GM18511 (cell line): ENCODE results near the gene ZNF280C.
A peak's percentile ranks its signal among the peaks of the same experiment; 100 is the strongest.
"Not testable (repeated sequence)": the region's sequence is repeated elsewhere in the genome, so short reads cannot be mapped to it uniquely, and the experiment has no call there.

Source experiments
- ATAC-seq: cut with Tn5 transposase; IDR thresholded peaks from one replicate; pipeline ENCODE4 v1.9.1; 2021; ENCODE audit warnings: mild to moderate bottlenecking, moderate library complexity; ENCODE audit not compliant: unreplicated experiment

Gene ZNF280C, protein sequence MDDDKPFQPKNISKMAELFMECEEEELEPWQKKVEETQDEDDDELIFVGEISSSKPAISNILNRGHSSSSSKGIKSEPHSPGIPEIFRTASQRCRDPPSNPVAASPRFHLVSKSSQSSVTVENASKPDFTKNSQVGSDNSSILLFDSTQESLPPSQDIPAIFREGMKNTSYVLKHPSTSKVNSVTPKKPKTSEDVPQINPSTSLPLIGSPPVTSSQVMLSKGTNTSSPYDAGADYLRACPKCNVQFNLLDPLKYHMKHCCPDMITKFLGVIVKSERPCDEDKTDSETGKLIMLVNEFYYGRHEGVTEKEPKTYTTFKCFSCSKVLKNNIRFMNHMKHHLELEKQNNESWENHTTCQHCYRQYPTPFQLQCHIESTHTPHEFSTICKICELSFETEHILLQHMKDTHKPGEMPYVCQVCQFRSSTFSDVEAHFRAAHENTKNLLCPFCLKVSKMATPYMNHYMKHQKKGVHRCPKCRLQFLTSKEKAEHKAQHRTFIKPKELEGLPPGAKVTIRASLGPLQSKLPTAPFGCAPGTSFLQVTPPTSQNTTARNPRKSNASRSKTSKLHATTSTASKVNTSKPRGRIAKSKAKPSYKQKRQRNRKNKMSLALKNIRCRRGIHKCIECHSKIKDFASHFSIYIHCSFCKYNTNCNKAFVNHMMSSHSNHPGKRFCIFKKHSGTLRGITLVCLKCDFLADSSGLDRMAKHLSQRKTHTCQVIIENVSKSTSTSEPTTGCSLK

DNA sequence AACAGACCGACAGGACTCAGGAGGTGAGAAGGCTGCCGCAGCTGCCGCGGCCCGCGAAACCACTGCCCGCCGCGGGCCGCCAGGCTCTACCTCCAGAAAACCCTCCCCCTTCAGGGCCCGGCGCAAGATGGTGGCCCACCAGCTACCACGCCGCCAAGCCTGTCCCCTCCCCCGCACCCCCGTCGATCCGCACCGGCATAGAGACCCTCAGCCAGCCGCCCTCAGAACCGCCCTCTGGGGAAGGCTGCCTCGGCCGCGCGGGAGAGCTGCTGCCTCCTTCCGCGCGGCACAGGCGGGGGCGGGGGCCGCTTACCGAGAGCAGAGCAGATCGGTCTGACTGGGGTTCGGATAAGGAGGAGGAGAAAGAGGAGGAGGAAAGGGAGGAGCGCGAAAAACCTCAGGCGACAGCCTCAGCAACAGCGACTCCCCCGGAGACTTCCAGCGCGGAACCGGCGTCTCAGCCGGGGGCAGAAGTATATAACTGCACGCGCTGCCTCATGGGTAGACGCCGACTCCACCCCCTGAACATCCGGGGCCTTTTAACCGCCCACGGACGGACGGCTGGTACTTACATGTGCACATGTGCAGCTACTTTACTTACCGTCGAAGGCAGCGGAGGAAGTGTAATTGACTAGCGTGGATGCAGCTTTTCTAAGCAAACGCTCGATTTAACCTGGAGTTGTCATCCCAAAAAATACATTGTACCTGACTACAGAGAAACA, at the start of gene ZNF280C:
Gene ZNF280C, minus strand, starts transcription at position 451 of the 722 bp plus-strand sequence. CDS start 8,450 bp downstream, outside the sequence.
- peak; percentile 92 for ATAC-seq

DNA sequence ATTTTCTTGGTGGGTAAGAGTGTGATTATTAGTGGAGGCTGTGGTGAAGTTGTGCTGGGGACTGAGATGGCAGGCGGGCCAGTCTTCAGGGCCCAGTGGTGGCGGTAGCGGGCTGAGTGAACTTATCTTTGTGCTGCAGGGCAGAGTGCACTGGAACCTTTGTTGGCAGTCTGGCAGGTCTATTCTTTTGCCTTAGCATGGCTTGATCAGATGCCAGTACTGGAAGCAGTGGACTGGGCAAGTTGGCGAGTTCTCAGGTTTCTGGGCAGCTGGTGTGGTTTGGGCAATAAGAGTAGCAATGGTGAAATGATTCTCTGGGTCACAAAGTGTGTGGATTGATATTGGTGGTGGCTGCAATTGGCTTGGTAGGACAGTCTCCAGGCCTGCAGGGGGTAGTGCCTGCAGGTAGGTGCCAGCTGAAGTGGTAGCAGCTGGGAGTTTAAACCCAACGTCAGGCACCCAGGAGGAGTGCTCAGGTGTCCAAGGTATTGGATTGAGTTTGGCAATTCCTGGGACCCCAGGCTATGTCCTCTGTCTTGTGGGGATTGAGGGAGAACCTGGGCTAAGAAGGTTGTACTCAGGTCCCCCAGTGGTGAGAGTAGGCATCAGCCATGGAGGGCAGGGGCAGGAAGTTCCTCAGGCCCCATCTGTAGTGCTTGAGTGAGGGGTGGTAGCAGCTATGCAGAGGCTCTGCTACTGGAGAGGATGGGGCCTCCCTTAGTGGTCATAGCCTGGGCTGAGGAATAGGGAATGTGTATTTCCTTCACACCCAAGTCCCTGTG, 36.1 kb upstream of the ZNF280C start:
- no peak for ATAC-seq

DNA sequence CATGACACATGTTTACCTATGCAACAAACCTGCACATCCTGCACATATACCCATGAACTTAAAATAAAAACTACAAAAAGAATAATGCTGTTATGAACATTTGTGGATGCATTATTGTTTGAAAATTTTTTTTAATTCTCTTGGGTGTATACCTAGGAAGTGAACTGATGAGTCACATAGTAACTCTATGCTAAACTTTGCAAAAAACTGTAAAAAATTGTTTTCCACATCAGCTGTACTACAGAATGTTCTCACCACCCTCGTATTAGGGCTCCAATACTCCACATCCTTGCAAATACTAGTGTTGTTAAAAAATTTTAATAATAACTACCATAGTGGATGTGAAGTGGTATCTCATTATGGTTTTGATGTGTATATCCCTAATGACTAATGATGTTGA, 33.3 kb upstream of the ZNF280C start:
- ATAC-seq, result no peak

DNA sequence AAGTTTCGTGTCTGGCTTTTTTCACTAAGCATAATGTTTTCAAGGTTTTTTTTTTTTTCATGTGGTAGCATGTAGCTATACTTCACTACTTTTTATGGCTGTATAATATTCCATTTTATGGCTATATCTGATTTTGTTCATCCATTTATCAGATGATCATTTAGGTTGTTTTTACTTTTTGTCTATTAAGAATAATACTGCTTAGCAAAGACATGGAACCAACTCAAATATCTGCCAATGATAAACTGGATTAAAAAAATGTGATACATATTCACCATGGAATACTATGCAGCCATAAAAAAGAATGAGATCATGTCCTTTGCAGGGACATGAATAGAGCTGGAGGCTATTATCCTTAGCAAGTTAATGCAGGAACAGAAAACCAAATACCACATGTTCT, 32.7 kb upstream of the ZNF280C start:
- ATAC-seq, result no peak

DNA sequence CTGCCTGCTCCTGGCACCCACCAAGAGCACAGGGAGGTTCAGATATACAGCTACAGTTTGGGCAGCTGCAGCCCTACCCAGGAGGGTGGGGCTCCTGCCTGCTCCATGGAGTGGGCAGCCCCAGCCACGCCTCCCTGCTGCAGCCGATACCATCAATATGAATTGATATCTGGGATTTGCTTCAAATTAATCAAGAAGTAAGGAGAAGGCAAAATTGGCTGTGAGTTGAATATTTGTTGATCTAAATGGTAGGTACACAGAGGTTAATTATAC, 31.2 kb upstream of the ZNF280C start:
- ATAC-seq, result no peak

DNA sequence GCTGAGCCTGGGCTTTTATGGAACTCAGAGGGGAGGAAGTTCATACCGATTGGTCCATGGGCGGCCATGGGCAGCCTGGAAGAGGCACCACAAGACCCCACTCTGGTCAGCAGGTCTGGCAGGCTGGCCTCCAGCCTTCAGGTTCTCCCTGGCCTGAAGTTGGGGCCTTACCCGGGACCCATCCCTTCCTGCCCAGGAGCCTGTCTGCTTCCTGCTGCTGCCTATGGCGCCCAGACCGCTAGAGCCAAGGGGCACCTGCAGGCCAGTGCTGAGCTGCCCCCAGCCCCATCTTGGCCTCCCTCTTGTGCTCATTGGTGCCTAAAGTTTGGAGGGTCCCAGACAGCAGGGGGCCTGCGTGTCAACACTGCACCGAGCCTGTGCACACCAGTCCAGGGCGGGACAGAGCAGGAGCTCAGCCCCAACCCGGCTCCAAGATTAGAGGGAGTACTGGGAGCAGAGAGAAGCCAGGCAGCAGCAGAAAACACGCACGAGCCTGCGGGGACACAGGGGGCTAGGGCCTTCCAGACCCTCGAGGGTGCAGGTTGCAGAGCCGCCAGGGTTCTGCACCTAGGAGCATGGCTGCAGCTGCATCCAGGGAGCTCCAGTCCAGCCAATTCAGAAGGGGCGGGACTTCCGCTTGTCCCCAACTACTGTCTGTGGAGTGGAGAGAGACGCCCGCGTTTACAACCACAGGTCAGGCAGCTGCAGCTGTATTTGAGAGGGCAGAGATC, 30.7 kb upstream of the ZNF280C start:
- ATAC-seq, result no peak

DNA sequence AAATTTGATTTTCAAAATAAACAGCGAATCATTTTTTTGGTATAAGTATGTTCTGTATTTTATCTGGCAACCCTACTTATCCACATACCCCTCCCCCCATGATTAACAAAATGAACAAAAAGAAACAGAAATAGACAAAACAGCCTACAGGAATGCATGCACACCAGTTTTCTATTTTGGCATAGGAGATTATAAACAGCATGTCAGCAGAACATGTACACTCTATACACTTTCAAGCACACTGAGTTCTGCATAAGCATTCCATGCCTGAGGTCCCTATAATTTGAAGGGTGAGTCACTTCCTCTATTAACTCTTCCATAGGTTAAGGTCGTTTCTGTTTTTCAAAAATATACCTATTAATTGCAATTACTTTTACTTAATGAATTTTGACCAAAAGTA, 28.0 kb upstream of the ZNF280C start:
- ATAC-seq, result no peak

DNA sequence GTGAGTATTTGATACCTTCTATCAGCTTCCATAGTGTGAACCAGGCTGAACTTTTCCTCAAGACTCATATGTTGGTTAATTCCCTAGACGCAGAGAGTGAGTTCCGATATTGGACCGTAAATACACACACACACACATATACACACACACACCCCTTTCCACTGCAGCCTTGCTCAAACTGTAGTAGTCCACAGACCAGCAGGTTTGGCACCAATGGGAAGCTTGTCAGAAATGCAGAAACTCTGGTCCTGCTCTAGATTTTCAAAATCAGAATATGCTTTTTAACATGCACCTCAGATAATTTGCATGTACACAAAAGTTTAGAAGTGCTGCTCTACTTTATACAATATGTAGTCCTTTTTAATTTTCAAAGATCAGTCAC, 27.6 kb upstream of the ZNF280C start:
- no peak for ATAC-seq

DNA sequence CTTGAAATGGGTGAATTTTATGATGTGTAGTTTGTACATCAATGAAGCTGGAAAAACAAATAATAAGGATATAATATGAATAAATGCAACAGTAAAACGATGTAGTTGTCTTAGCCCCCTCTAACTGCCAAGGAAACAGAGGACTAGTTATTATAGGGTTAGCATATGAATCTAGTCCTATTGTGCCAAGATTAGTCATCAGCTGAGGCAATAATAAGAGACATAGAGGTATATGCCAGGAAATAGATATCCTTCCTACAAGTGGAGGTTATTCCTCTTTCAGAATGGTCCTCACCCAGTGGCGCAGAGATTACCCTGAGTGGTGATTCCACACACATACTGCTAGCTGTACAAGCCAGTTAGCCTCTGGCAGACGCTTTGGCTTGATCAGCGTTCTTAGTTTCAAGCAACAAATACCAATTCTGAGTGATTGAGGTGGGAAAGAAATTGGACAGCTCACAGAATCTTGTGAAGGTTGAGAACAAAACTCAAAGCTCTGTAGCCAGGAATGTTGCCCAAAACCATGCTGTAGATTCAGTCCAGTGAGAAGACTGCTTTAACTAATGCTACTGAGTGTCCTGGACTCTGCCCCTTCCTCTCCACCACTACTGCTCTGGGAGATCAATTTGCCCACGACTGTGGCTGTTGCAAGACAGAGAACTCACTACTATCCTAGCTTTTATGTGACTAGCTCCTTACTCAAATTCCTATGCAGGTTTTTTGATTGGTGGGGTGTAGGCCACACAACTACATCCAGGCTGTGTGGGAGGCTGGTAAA, 27.0 kb upstream of the ZNF280C start:
- no peak for ATAC-seq

DNA sequence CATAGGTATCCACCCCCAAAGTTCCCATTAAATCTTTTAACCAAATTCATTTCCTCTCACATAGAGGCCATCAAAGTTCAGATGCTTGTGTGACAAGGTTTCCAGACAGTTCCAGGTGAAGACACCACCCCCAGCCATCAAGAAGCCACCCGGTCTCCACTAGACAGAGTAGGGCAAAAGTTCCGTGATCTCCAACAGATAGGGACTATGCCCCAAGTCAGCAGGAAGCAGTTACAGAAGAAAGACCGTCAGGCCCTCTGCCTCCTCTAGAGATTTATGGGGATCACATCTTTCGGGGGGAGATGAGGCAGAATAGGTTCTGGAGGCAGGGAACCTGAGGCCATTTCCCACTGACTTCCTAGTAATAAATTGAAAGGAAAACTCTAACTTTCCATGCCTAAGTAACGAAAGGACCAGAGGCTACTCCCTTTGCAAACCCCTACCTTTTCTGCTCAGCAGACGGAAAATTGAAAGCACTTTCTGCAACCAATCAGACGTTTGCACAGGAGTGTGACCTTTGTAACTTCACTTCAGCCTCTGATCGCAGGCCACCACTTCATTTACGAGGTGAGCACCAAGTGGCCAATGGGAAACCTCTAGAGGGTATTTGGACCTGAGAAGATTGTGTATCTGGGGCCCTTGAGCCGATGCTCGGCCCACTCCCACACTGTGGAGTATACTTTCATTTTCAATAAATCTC, 18.5 kb upstream of the ZNF280C start:
- ATAC-seq, result no peak

DNA sequence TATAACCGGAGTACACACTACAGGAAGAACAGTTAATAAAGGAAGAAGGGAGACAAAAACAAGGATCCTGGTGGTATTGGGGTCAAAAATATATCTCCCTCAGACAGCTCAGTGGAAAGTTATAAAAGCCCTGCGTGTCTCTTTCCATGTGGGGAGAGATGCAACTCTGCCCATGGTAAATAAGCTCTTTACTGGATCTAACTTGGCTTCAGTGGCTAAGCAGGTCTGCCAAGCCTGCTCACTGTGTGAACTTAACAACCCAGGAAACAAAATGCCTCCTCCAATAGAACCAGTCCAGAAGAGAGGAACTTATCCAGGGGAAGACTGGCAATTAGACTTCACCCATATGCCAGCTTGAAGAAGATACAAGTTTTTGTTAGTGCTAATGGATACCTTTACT, 17.0 kb upstream of the ZNF280C start:
- ATAC-seq, result no peak

DNA sequence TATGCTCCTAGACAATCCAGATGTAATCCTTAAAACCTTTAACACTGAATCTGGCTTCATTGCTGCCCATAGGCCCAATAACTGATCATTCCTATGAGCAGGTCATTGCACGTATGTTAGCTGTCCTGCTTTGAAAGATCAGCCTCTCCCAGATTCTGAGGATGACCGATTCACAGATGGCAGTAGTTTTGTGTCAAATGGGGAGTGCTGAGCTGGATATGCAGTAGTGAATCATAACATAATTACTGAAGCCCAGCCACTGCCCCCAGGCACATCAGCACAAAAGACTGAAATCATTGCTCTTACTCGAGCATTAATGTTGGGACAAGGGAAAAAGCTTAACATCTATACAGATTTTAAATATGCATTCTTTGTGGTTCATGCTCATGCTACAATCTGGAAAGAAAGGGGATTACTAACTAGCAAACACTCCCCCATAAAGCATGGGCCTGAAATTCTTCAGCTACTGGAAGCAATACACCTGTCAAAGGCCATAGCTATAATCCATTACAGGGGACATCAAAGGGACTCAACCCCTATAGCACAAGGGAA, 16.4 kb upstream of the ZNF280C start:
- no peak for ATAC-seq

DNA sequence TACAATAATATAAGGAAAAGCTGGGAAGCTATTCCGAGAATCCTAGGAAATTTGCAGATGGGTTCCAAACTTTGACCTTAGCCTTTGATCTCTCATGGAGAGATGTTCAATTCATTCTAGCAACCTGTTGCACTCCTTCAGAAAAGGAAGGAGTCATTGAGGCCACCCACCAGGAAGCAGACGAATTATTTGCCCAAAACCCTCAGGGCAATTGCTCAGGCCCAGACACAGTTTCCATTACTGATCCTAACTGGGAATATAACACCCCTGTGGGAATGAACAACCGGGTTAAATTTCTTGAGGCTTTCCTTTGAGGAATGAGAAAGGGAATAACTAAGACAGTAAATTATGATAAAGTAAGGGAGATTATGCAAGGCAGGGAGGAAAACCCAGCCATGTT, 13.5 kb upstream of the ZNF280C start:
- ATAC-seq, result no peak

DNA sequence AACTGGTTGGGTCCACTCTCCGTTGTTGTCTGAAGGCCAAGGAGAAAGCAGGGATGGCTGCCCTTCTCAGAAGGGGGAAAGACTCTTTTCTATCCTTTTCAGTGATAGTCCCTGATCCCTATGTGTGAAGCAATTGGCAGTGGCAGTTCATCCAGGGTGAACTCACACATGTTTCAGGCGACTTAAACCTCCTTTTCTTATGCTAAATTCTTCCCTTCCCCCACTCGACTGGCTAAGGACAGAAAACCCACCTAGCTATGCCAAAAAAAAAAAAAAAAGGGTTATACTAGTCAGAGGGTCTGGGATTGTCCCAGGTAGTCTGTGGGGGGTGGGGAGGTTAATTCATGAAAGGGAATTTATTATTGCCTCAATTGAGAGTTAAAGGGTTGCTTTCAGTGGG, 12.2 kb upstream of the ZNF280C start:
- ATAC-seq, result no peak

DNA sequence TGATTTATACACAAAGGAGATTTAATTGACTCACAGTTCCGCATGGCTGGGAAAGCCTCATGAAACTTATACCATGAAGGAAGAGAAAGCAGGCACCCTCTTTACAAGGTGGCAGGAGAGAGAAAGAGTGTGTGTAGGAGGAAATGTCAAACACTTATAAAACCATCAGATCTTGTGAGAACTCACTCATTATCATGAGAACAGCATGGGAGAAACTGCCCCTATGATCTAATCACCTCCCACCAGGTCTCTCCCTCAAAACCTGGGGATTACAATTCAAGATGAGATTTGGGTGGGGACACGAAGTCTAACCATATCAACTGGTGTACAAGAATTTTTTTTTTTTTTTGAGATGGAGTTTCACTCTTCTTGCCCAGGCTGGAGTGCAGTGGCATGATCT, 3.6 kb upstream of the ZNF280C start:
- not testable (repeated sequence) for ATAC-seq

DNA sequence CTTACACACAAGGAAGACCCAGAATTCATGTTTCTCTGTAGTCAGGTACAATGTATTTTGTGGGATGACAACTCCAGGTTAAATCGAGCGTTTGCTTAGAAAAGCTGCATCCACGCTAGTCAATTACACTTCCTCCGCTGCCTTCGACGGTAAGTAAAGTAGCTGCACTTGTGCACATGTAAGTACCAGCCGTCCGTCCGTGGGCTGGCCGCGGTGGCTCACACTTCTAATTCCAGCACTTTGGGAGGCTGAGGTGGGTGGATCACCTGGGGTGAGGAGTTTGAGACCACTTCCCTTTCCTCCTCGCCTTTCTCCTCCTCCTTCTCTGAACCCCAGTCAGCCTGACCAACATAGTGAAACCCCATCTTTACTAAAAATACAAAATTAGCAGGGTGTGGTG, 692 bp upstream of the ZNF280C start:
- not testable (repeated sequence) for ATAC-seq

DNA sequence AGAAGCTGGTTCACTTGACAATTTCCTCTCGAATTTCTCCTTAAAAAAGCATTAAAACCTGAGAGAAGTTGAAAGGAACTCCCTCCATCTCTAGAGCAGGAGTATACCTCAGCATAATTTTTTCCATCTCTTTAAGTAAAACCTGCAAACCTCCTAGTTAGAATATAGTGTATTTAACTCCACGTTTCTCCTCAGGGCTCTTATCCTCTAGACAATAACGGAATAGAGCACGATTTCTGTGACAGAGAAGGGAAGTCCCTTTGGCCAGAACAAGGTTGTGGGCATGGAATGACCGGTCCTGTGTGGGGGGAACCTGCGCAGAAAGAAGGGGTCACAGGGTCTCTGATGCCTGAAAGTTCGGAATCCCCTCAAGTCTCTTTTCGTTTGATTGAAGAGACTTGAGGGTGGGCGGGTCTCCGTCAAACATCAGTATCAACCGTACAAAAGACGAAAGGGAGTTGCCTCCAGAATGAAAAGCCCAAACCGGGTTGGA, 697 bp downstream of the ZNF280C start:
- peak; percentile 20 for ATAC-seq

DNA sequence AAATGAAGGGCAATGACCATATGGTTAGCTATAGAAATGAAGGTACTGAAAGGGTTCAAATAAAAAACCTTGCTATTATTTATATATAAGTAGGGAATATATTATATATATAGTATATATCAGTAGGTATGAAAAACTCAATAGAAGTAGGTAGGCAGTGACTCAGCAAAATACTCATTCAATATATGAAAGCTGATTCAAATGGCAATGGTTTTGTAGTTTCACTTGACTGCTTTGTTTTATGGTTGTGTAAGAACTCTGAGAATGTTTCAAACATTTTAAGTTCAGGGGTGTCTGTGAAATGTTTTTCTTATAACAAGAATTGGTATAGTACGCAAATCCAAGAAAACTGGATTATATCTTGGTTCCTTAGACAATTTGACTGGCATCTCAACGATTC, 4.1 kb downstream of the ZNF280C start:
- ATAC-seq, result no peak

DNA sequence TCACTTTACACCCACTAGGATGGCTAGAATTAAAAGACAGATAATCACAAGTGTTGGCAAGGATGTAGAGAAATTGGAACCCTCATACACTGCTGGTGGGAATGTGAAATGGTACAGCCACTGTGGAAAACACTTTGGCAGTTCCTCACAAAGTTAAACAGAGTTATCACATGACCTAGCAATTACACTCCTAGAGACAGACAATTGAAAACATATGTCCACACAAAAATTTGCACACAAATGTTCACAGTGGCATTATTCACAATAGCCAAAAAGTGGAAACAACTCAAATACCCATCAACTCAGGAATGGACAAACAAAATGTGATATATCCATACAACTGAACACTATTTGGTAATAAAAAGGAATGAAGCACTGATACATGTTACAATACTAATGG, 5.7 kb downstream of the ZNF280C start:
- ATAC-seq, result no peak
